Skeletal muscle tissue (tissue), 4 donors: Measurements from ENCODE around the gene MARK4. TPM values are rescaled to one million over a fixed set of nuclear protein-coding genes. Genes with fewer than 3 reads are reported as not detected.
A peak's percentile ranks its signal among the peaks of the same experiment; 100 is the strongest.
"Not testable (repeated sequence)": the region's sequence is repeated elsewhere in the genome, so short reads cannot be mapped to it uniquely, and the experiment has no call there.

Experiments
- H3K27ac ChIP-seq: one replicate; pipeline ENCODE4 v1.7.0; 2013; ENCODE audit warnings: mild to moderate bottlenecking, low read depth, low read length, inconsistent platforms
- H3K27me3 ChIP-seq, 3 donors: one replicate each; pipeline ENCODE4 v1.7.0; 2013; ENCODE audit warnings: low read length in 3 of 3; ENCODE audit not compliant: control insufficient read depth in 3 of 3, insufficient read depth in 3 of 3
- H3K36me3 ChIP-seq, 3 donors: one replicate each; pipeline ENCODE4 v1.7.0; 2013; ENCODE audit warnings: low read length in 3 of 3; ENCODE audit not compliant: control insufficient read depth in 3 of 3, insufficient read depth in 3 of 3
- H3K4me1 ChIP-seq, 3 donors: one replicate each; pipeline ENCODE4 v1.7.0; 2013; ENCODE audit warnings: low read length in 3 of 3, mild to moderate bottlenecking in 3 of 3; ENCODE audit not compliant: control insufficient read depth in 3 of 3, insufficient read depth in 3 of 3
- H3K4me3 ChIP-seq, 3 donors: one replicate each; pipeline ENCODE4 v1.7.0; 2013; ENCODE audit warnings: low read length in 3 of 3
- H3K9ac ChIP-seq, 3 donors: one replicate each; pipeline ENCODE4 v1.7.0; 2013; ENCODE audit warnings: low read length in 3 of 3, mild to moderate bottlenecking in 3 of 3, moderate library complexity in 2 of 3, low read depth in 1 of 3
- H3K9me3 ChIP-seq, 3 donors: one replicate each; pipeline ENCODE4 v1.7.0; 2013; ENCODE audit warnings: low read length in 3 of 3; ENCODE audit not compliant: control insufficient read depth in 3 of 3
- total RNA-seq: library from RNA; depleted of rRNA; stranded (reverse); fragments of >200 nt; gene quantifications from one replicate; pipeline ENCODE4 v1.2.3, GENCODE V29; 2014
- donor health status: Osteomylitis.

Gene MARK4
- total RNA-seq, 1 donor from 2014 or later = 15.7 TPM

GRCh38 chr19:45303269-45304060, 52.4 kb downstream of the MARK4 start:
- Histone ChIP-seq H3K4me3 (no peak overlapping the region), H3K4me1 (peaks cover 13 to 20% (median 16%) of the 10 kb centered on the region in 3 donors), H3K9me3 (peaks cover 0 to 2% (median 0%) of the 10 kb centered on the region in 3 donors), H3K27me3 (no peaks in the 10 kb centered on the region), H3K9ac (no peak overlapping the region), H3K27ac (no peak overlapping the region), H3K36me3 (peaks cover 30 to 37% (median 35%) of the 10 kb centered on the region in 3 donors)

DNA sequence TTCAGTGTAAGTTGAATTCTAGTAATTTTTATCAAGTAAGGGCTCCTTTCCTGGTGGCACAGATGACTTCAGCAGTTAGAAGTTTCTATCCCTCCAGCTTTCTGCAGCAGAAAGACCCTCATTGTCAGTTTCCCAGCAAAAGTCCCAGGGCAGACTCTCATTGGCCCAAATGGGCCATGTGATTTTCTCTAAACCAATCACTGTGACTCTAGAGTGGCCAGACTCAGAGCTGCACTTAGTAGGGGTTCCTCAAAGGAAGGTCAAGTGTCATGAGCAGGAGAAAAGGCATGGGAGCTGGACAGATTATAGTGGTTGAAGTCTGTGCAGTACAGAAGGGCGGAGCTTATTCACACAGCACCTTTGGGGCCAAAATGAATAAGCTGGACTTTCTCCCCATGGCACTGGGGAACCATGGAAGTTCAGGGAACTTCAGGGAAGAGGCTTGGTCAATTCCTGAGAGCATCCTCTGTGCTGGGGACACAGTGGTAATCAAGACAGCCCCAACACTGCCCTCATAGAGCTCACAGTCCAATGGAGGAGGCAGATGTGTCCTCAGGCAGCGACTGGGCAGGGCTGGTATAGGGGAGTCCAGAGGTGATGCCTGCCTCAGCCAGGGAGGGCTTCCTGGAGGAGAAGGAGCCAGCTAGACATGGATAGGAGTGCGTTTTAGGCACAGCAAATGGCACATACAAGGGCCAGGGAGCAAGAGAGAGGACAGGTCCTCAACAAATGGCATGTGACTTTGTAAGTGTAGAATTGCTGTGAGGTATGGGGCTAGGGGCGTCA, 53.3 kb downstream of the MARK4 start:
- H3K4me1 ChIP-seq = peaks cover 17 to 24% (median 17%) of the 10 kb centered on the region in 3 donors
- no peak overlapping the region for H3K9ac ChIP-seq
- peaks cover 36 to 41% (median 40%) of the 10 kb centered on the region in 3 donors for H3K36me3 ChIP-seq
- H3K27ac ChIP-seq = peak overlapping the region; percentile 63
- H3K9me3 ChIP-seq = peaks cover 0 to 2% (median 0%) of the 10 kb centered on the region in 3 donors
- H3K4me3 ChIP-seq = no peak overlapping the region
- no peaks in the 10 kb centered on the region for H3K27me3 ChIP-seq

GRCh38 chr19:45305007-45305406, 53.9 kb downstream of the MARK4 start:
- H3K4me1 ChIP-seq = peaks cover 17 to 24% (median 19%) of the 10 kb centered on the region in 3 donors
- H3K27ac ChIP-seq = peak overlapping the region; percentile 63
- no peak overlapping the region for H3K9ac ChIP-seq
- H3K9me3 ChIP-seq = peaks cover 0 to 2% (median 0%) of the 10 kb centered on the region in 3 donors
- H3K36me3 ChIP-seq = peaks cover 37 to 46% (median 39%) of the 10 kb centered on the region in 3 donors
- no peak overlapping the region for H3K4me3 ChIP-seq
- no peaks in the 10 kb centered on the region for H3K27me3 ChIP-seq

DNA sequence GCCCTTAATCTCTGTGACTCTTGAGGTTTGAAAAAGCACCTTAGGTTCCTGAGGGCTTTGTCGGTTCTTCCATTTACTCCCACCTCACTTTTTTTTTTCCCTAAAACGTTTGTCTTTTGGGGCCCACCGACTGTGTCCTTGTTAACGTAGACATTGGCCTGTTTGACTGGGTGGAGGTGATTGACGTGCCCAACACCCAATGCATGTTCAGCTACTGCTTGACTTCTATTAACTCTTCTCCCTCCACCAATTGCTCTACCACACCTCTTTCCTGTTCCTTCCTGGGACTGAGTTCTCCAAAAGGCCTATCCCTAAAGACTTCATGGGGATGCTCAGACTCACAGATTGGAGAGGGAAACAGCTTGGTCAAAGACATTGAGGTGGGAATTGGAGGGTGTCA, 54.4 kb downstream of the MARK4 start:
- Histone ChIP-seq H3K27me3 (no peaks in the 10 kb centered on the region), H3K4me3 (no peak overlapping the region), H3K9ac (no peak overlapping the region), H3K4me1 (peaks cover 17 to 24% (median 19%) of the 10 kb centered on the region in 3 donors), H3K36me3 (peaks cover 37 to 48% (median 39%) of the 10 kb centered on the region in 3 donors), H3K9me3 (peaks cover 0 to 2% (median 0%) of the 10 kb centered on the region in 3 donors), H3K27ac (peak overlapping the region; percentile 63)

DNA sequence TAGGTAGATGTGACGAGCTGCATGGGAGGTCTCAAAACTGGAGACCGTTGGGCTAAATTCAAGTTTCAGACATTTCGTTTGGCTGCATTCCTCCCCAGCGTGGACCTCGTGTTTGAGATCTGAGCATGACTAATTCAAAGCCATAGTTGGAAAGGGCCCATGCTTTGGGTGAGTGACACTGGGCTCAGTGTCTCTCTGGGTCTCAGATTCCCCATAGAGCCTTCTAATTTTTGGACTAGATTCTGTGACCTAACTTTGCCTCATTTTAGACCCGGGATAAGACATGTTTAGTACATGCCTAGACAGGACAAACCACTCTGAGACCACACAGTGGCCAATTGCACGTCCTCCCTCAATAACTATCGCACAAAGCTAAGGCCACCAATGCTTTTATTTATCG, 55.0 kb downstream of the MARK4 start:
- Histone ChIP-seq H3K9ac (no peak overlapping the region), H3K4me3 (no peak overlapping the region), H3K27me3 (no peaks in the 10 kb centered on the region), H3K36me3 (peaks cover 37 to 49% (median 39%) of the 10 kb centered on the region in 3 donors), H3K4me1 (peaks cover 17 to 24% (median 19%) of the 10 kb centered on the region in 3 donors), H3K27ac (peak overlapping the region; percentile 63), H3K9me3 (peaks cover 0 to 2% (median 0%) of the 10 kb centered on the region in 3 donors)

DNA sequence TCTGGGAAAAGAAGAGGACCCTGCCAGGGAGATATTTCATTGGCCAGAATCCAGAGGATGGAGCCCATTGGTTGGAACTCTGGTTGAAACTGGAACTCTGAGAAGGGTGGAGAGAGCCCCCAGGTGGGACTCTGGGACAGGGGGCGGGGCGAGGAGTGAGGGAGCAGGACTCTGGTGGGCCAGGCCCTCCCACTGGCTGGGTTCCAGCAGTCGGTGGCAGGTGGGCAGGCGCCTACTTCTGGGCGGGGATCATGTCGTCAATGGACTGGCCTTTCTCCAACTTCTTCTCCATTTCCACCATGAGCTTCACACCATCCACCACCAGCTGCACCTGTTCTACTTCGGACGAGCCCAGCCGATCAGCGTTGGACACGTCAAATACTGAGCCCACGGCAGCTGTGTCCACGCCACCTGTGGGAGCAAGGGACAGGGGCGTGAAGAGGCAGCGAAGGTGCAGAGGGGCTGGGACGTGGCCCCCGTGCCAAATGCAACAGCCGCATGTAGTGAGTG, 55.5 kb downstream of the MARK4 start:
- Histone ChIP-seq H3K9me3 (peaks cover 0 to 2% (median 0%) of the 10 kb centered on the region in 3 donors), H3K27me3 (no peaks in the 10 kb centered on the region), H3K4me1 (peaks cover 17 to 27% (median 23%) of the 10 kb centered on the region in 3 donors), H3K27ac (peak overlapping the region; percentile 63), H3K4me3 (no peak overlapping the region), H3K9ac (no peak overlapping the region), H3K36me3 (peaks cover 40 to 53% (median 44%) of the 10 kb centered on the region in 3 donors)

DNA sequence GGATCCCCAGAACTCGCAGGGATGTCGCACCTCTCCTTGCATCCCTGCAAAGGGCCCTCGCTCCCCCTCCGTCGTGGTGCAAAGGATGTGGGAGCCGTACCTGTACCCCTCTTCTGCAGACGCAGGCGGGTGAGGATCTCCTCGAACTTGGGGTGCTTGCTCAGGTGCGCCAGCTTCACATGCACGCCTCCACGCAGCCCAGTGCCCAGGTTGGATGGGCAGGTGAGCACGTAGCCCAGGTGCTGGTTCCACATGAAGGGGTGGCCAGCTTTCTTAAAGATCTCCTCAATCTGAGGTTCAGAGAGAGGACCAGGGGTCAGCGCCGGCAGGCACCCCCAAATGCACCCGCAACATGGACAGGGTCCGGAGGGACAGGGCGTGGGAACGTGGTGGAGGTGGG, 56.3 kb downstream of the MARK4 start:
- Histone ChIP-seq H3K9ac (peak overlapping the region in 1 of 3 donors; percentile 16), H3K27ac (peak overlapping the region; percentile 57), H3K36me3 (peaks cover 45 to 61% (median 52%) of the 10 kb centered on the region in 3 donors), H3K27me3 (no peaks in the 10 kb centered on the region), H3K4me3 (peak overlapping the region in 1 of 3 donors; percentile 6), H3K4me1 (peaks cover 24 to 35% (median 29%) of the 10 kb centered on the region in 3 donors), H3K9me3 (peaks cover 0 to 2% (median 0%) of the 10 kb centered on the region in 3 donors)

DNA sequence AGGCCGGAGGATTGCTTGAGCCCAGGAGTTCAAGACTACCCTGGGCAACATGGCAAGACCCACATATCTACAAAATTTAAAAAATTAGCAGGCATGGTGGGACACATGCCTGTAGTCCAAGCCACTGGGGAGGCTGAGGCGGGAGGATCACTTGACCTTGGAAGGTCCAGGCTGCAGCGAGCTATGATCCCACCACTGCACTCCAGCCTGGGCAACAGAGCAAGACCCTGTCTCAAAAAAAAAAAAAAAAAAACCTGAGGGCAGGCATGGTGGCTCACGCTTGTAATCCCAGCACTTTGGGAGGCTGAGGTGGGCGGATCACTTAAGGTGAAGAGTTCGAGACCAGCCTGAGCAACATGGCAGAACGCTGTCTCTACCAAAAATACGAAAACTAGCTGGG, 58.3 kb downstream of the MARK4 start:
- Histone ChIP-seq H3K36me3 (peaks cover 45 to 72% (median 60%) of the 10 kb centered on the region in 3 donors), H3K9ac (peak overlapping the region in 1 of 3 donors; percentile 3), H3K4me1 (peaks cover 30 to 49% (median 43%) of the 10 kb centered on the region in 3 donors), H3K27ac (peak overlapping the region; percentile 18)
- not testable (repeated sequence) for H3K4me3 ChIP-seq, H3K27me3 ChIP-seq, H3K9me3 ChIP-seq

GRCh38 chr19:45311621-45312020, 60.5 kb downstream of the MARK4 start:
- Histone ChIP-seq H3K36me3 (peaks cover 41 to 71% (median 57%) of the 10 kb centered on the region in 3 donors), H3K4me1 (peaks cover 34 to 62% (median 53%) of the 10 kb centered on the region in 3 donors), H3K4me3 (peak overlapping the region in 2 of 3 donors; percentile 35 to 49), H3K9ac (peak overlapping the region in 2 of 3 donors; percentile 23 to 69), H3K27ac (peak overlapping the region; percentile 50), H3K27me3 (peaks cover 0 to 4% (median 0%) of the 10 kb centered on the region in 3 donors), H3K9me3 (no peaks in the 10 kb centered on the region)
